HepG2 (cell line): ENCODE measurements around the gene DAZAP1. TPM values are rescaled to one million over a fixed set of nuclear protein-coding genes. Genes with fewer than 3 reads are reported as not detected.

Source experiments
- AKAP8 ChIP-seq: sonication (generic); formaldehyde crosslinking; IDR thresholded peaks from 2 replicates; pipeline ENCODE4 v1.5.1; 2020; ENCODE audit warnings: mild to moderate bottlenecking, missing genetic modification reagents
- BCLAF1 ChIP-seq: fragments of 450-650 bp; IDR thresholded peaks from 2 replicates; pipeline ENCODE4 v1.6.1; 2017; ENCODE audit warnings: mild to moderate bottlenecking
- CTCF ChIP-seq: sonication (generic); formaldehyde crosslinking; IDR thresholded peaks from 2 replicates; pipeline ENCODE4 v1.5.0; 2020; ENCODE audit warnings: mild to moderate bottlenecking, missing genetic modification reagents, moderate library complexity
- FOXJ3 ChIP-seq: sonication (generic); formaldehyde crosslinking; IDR thresholded peaks from 2 replicates; pipeline ENCODE4 v1.4.0; 2020; ENCODE audit warnings: missing genetic modification reagents, mild to moderate bottlenecking, borderline replicate concordance
- GATA4 ChIP-seq: sonication (generic); IDR thresholded peaks from 2 replicates; pipeline ENCODE4 v1.6.1; 2016; ENCODE audit warnings: antibody characterized with exemption, low read depth, borderline replicate concordance
- GPN1 ChIP-seq: sonication (generic); formaldehyde crosslinking; IDR thresholded peaks from 2 replicates; pipeline ENCODE4 v1.5.1; 2020; ENCODE audit warnings: missing genetic modification reagents, borderline replicate concordance
- HOXA9 ChIP-seq: sonication (generic); formaldehyde crosslinking; IDR thresholded peaks from 2 replicates; pipeline ENCODE4 v1.8.1; 2022; ENCODE audit warnings: missing genetic modification reagents, mild to moderate bottlenecking, moderate library complexity, borderline replicate concordance
- IKZF5 ChIP-seq: IDR thresholded peaks from 2 replicates; pipeline ENCODE4 v1.6.1; 2018; ENCODE audit warnings: missing genetic modification reagents, mild to moderate bottlenecking, missing compliant biosample characterization
- JARID2 ChIP-seq: sonication (generic); formaldehyde crosslinking; IDR thresholded peaks from 2 replicates; pipeline ENCODE4 v1.8.1; 2023; ENCODE audit warnings: missing genetic modification reagents, inconsistent platforms; ENCODE audit not compliant: insufficient replicate concordance
- KDM4B ChIP-seq: sonication (generic); formaldehyde crosslinking; IDR thresholded peaks from 2 replicates; pipeline ENCODE4 v1.4.0; 2020; ENCODE audit warnings: missing genetic modification reagents
- MAZ ChIP-seq, 2 experiments: sonication (generic) in 1 of 2; formaldehyde crosslinking in 1 of 2; IDR thresholded peaks; 2 replicates each; pipeline versions ENCODE4 v1.5.0 to v1.6.1; 2012 to 2020; ENCODE audit warnings: low read depth in 2 of 2, mild to moderate bottlenecking in 2 of 2, borderline replicate concordance in 1 of 2, improper control_type of control experiment in 1 of 2, low read length in 1 of 2, missing genetic modification reagents in 1 of 2, moderate library complexity in 1 of 2
- PCBP1 ChIP-seq: fragments of 200-400 bp; formaldehyde crosslinking; IDR thresholded peaks from 2 replicates; pipeline ENCODE4 v1.6.1; 2017; ENCODE audit warnings: mild to moderate bottlenecking, low read depth, low read length, borderline replicate concordance
- ZBTB38 ChIP-seq: sonication (generic); formaldehyde crosslinking; IDR thresholded peaks from 2 replicates; pipeline ENCODE4 v1.5.1; 2020; ENCODE audit warnings: mild to moderate bottlenecking, missing genetic modification reagents
- ZNF263 ChIP-seq: sonication (generic); formaldehyde crosslinking; IDR thresholded peaks from 2 replicates; pipeline ENCODE4 v1.4.0; 2020; ENCODE audit warnings: missing genetic modification reagents
- ZNF484 ChIP-seq: sonication (generic); formaldehyde crosslinking; IDR thresholded peaks from 2 replicates; pipeline ENCODE4 v1.5.1; 2020; ENCODE audit warnings: mild to moderate bottlenecking, low read depth, missing genetic modification reagents, borderline replicate concordance
- ZNF503 ChIP-seq: sonication (generic); formaldehyde crosslinking; IDR thresholded peaks from 2 replicates; pipeline ENCODE4 v1.4.0; 2020; ENCODE audit warnings: missing genetic modification reagents
- ZNF589 ChIP-seq: sonication (generic); formaldehyde crosslinking; conservative IDR thresholded peaks from 2 replicates; pipeline ENCODE4 v1.8.0; 2022; ENCODE audit warnings: mild to moderate bottlenecking, moderate library complexity, missing genetic modification reagents
- ZSCAN31 ChIP-seq: sonication (generic); formaldehyde crosslinking; IDR thresholded peaks from 2 replicates; pipeline ENCODE4 v1.5.0; 2020; ENCODE audit warnings: low read depth, mild to moderate bottlenecking, missing genetic modification reagents
- polyA plus RNA-seq, 8 experiments: library from polyadenylated mRNA; depleted of rRNA in 3 of 8; stranded (reverse) in 7 of 8; unstranded in 1 of 8; fragments of >200 nt; fragmentation: Illumina TruSeq in 4 of 8; extraction: Trizol in 4 of 8; gene quantifications; 2 replicates each; pipeline versions ENCODE4 v1.2.1 to v1.2.3, GENCODE V29; 2011 to 2016; ENCODE audit warnings: low read depth in 4 of 8, missing spikeins in 1 of 8, mixed read lengths in 1 of 8; ENCODE audit not compliant: insufficient read depth in 1 of 8
- total RNA-seq, 5 experiments: library from RNA; depleted of rRNA; stranded (reverse); fragments of >200 nt; fragmentation: Illumina TruSeq; extraction: Trizol; gene quantifications; 2 replicates each; pipeline ENCODE4 v1.2.3, GENCODE V29; 2016; ENCODE audit warnings: low read depth in 1 of 5

The DAZAP1 gene
- total and polyA plus RNA-seq, 2 of the 13 experiments (the other 11 are each of a cell fraction or from before 2014, with no cell fraction given): 63.3 to 79.2 TPM

GRCh38 chr19:1473085-1473851 is 65.9 kb downstream of the DAZAP1 start (continued):
- no peak for TF ChIP-seq ZNF263 (CRISPR knock-in tag)
- TF ChIP-seq ZBTB38 (CRISPR knock-in tag): no peak
- no peak for TF ChIP-seq MAZ (IDR thresholded peaks at IDR 0.05; ENCODE audit: borderline replicate concordance, low read depth, low read length)
- no peak for TF ChIP-seq MAZ (CRISPR knock-in tag; IDR thresholded peaks at IDR 0.05; ENCODE audit: low read depth)
- TF ChIP-seq FOXJ3 (CRISPR knock-in tag): no peak
- no peak for TF ChIP-seq ZNF503 (CRISPR knock-in tag)
- no peak for TF ChIP-seq JARID2 (CRISPR knock-in tag)
- no peak for TF ChIP-seq ZNF484 (CRISPR knock-in tag)
- TF ChIP-seq PCBP1: no peak
- no peak for TF ChIP-seq GPN1 (CRISPR knock-in tag)
- peak; percentile 54 for TF ChIP-seq AKAP8 (CRISPR knock-in tag)
- no peak for TF ChIP-seq KDM4B (CRISPR knock-in tag)
- no peak for TF ChIP-seq BCLAF1
- no peak for TF ChIP-seq IKZF5 (CRISPR knock-in tag)
- TF ChIP-seq GATA4: no peak
- TF ChIP-seq HOXA9 (CRISPR knock-in tag): no peak
- TF ChIP-seq CTCF (CRISPR knock-in tag): no peak
- TF ChIP-seq ZSCAN31 (CRISPR knock-in tag): no peak
- TF ChIP-seq ZNF589: no peak
